ENCODE measurements around the gene MAP3K4.

MAP3K4 gene

DNA sequence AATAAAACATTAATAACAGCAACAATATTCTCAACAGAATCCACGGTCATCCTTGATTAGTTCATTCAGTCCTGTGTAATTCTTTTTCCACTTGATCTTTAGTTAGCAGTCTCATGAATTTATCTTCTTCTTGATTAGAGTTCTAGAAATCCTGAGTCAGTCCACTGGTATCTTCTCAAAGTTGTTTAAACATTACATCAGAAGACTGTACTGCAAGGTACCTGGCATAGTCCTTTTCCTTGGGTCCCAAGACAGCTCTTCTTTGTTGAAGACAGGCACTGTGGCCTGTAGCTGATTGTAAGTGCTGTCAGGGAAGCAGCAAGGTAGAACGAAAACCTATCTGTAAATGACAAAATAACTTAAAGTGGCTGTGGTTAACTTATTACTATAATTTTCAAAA, 11.8 kb downstream of the MAP3K4 start:
- no peaks in the 10 kb centered on the region for H3K27me3 Mint-ChIP-seq
- H3K36me3 Mint-ChIP-seq = peaks cover 0 to 6% of the 10 kb centered on the region in 2 donors
- no peak for ATAC-seq (replicated peaks)
- H3K9me3 Mint-ChIP-seq = no peaks in the 10 kb centered on the region
- peaks cover 7 to 17% of the 10 kb centered on the region in 2 donors for H3K4me1 Mint-ChIP-seq
- no peak overlapping the region for H3K4me3 Mint-ChIP-seq
- H3K27ac Mint-ChIP-seq = no peak overlapping the region
- DNase-seq = no peak

DNA sequence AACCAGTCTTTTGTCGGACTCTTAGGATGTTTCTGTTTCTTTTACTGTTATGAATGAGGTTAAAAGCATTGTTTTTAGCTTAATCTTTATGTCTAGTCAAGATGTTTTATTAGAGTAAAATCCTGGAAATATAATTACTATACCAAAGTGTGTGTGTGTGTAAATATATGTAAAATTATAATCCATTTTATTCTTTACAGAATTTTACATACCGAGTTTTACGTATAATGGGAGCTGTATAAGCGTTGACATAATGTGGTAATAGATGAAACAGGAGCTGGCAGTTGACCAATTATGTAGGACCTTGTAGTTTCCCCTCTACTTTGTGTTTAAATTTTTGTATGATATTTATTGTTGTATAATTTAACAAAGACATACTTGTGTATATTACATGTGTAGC, 16.7 kb downstream of the MAP3K4 start:
- no peak for ATAC-seq (replicated peaks)
- peaks cover 4 to 12% of the 10 kb centered on the region in 2 donors for H3K36me3 Mint-ChIP-seq
- no peak for DNase-seq
- H3K4me3 Mint-ChIP-seq = no peak overlapping the region
- peaks cover 11 to 23% of the 10 kb centered on the region in 2 donors for H3K4me1 Mint-ChIP-seq
- no peak overlapping the region for H3K27ac Mint-ChIP-seq
- H3K9me3 Mint-ChIP-seq = no peaks in the 10 kb centered on the region
- no peaks in the 10 kb centered on the region for H3K27me3 Mint-ChIP-seq

DNA sequence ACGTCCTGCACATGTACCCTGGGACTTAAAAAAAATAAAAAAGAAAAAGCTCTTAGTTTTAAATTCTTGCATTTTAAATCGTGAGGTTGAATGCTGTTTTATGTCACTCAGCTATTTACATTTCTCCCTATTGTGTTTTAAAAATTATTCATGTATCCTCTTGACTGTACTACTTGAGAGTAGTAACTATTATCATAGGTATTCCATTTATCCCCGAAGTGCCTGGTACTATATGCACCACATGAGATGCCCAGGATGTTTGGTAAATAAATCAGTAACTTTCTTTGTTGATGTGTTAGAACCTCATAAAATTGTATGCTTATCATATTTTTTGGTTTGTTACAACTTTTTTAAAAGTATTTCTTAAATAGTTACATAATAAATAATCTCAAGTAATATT, 18.4 kb downstream of the MAP3K4 start:
- Mint-ChIP-seq H3K9me3 (no peaks in the 10 kb centered on the region), H3K4me1 (peaks cover 14 to 35% of the 10 kb centered on the region in 2 donors), H3K4me3 (no peak overlapping the region), H3K27ac (no peak overlapping the region), H3K36me3 (peaks cover 4 to 13% of the 10 kb centered on the region in 2 donors), H3K27me3 (no peaks in the 10 kb centered on the region)
- DNase-seq (no peak), ATAC-seq (replicated peaks) (no peak)

DNA sequence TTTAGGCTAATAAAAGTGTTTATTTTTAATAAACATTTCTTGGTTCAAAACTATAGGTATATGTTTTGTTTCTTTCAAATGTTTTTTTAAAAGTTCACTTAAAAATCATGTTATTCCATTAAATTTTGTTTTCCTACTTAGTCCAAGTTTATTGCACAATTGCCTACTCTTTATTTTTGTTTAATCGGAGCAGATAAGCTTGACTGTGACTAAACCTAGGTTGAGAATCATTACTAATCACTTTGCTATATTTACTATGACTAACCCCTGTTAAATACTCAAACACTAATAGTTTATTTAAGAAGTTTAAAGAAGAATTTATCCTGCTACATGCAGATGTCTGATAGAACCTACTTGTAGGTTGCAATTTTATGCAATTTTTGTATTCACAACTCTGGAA, 18.8 kb downstream of the MAP3K4 start:
- no peak for ATAC-seq (replicated peaks)
- Mint-ChIP-seq H3K36me3 (peaks cover 5 to 17% of the 10 kb centered on the region in 2 donors), H3K4me3 (no peak overlapping the region), H3K27ac (no peak overlapping the region), H3K9me3 (no peaks in the 10 kb centered on the region), H3K4me1 (peaks cover 15 to 35% of the 10 kb centered on the region in 2 donors), H3K27me3 (no peaks in the 10 kb centered on the region)
- DNase-seq = no peak

DNA sequence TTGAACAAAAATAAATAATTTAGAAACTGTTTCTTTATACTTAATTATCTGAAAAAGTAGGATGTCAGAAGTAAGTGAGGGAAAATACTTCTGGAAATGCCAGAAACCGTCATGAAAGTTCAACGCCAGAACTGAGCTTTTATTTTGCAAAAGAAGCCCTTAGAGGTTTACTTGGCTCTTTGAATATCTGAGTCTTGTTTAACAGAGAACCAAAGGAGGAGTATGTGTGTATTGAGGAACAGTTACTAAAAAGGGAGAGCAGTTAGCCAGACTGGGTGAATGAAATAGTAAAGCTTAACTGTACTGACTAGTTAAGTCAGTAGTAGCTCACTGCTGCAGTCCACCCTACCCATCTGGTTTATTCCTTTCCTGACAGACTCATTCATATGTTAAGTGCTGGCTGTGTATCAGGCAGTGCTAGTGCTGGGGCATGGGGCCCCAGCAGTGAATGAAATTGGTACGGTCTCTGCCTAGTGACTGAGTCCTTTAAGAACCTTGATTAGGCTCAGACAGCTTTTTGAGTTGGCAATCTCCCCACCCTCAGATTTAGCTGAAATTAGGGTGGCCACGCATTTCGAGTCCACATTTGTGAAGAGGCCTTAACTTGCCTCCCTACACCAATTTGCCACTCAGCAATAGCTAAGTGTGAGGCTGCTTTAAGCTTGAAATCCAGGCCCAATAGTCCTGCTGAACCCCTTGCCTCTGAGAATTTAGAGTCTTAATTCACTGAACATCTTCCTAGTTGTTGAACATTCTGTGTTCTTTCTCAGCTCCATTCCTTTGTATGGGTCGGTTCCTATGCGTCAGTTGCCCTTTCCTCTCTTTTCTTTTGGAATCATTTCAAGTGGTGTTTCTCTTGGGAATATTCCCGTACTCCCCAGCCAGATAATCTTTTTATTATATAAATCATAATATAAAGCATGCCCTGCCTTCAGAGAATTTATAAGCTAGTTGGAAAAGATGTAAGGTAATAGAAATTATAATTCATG, 20.2 kb downstream of the MAP3K4 start:
- Mint-ChIP-seq H3K9me3 (no peaks in the 10 kb centered on the region), H3K4me3 (no peak overlapping the region), H3K27ac (no peak overlapping the region), H3K4me1 (peaks cover 18 to 40% of the 10 kb centered on the region in 2 donors), H3K27me3 (no peaks in the 10 kb centered on the region), H3K36me3 (peaks cover 7 to 19% of the 10 kb centered on the region in 2 donors)
- no peak for DNase-seq
- no peak for ATAC-seq (replicated peaks)

DNA sequence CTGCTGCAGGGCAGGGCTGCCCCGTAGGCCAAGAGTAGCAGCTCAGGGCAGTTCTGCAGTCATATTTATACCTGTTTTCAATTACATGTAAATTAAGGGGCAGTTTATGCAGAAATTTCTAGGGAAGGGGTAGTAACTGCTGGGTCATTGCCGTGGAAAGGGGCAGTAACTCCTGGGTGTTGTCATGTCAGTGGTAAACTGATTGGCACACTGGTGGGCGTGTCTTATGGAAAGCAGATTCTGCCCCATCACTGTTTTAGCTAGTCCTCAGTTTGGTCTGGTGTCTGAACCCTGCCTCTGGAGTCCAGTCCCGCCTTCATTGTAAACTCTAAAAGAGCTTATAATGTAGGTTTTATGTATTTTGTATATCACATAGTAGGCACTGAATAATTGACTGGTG, 22.1 kb downstream of the MAP3K4 start:
- DNase-seq = no peak
- ATAC-seq (replicated peaks) = no peak
- no peaks in the 10 kb centered on the region for H3K9me3 Mint-ChIP-seq
- no peak overlapping the region for H3K27ac Mint-ChIP-seq
- H3K27me3 Mint-ChIP-seq = no peaks in the 10 kb centered on the region
- no peak overlapping the region for H3K4me3 Mint-ChIP-seq
- H3K36me3 Mint-ChIP-seq = peaks cover 9 to 14% of the 10 kb centered on the region in 2 donors
- peaks cover 18 to 43% of the 10 kb centered on the region in 2 donors for H3K4me1 Mint-ChIP-seq

DNA sequence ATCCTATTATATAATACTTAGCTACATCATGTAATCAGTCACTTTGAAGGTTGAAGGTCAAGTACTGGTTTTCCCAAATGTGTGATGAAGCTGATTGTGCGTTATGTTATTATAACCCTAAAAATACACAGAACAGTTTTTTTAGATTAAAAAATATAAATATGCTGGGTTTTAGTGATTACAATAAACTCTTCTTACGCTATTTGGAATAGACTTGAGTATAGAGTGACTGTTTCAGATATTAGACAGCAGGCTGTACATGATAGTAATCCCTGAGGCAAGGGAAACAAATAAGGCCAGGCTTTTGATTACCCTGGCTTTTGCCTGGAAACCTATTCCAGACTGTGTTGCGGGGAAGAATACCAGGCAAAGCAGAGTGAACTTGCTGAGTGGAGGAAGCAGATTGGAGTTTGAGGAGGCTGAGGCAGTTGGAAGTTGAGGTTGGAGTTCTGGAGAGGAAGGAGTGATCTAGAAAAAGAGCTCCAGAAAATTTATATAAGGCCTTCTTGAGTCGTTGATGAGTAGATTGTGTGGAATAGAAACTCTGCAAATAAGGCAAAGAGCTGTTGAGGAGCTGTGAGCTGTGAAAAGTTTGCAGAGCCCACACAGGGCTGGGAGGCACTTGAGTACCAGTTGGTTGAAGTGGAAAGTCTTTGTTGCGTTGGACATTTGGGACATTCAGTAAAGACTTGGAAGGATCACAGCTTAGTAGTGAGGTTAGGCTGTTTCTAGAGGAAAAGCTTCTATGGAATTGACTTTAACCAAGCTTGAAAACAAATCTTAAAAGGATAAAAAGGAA, 26.4 kb downstream of the MAP3K4 start:
- peaks cover 19 to 31% of the 10 kb centered on the region in 2 donors for H3K4me1 Mint-ChIP-seq
- no peaks in the 10 kb centered on the region for H3K27me3 Mint-ChIP-seq
- no peak for DNase-seq

DNA sequence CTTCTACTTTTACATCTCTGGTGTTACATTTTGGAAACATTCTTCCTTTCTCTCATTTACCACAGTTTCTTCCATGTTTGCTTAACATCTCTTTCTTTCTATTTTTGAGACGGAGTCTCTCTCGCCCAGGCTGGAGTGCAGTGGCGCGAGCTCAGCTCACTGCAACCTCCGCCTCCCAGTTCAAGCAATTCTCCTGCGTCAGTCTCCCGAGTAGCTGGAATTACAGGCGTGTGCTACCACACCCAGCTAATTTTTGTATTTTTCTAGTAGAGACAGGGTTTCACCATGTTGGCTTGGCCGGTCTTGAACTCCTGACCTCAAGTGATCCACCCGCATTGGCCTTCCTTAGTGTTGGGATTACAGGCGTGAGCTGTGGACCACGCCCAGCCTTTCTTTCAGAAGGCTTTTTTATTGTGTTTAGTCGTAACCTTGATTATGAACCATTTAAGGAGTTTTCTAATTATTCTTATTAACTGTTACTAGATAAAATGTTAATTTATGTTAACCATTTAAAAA, 27.8 kb downstream of the MAP3K4 start:
- H3K9me3 Mint-ChIP-seq = peaks cover 2 to 4% of the 10 kb centered on the region in 2 donors
- DNase-seq (no peak), ATAC-seq (replicated peaks) (no peak)
- no peak overlapping the region for H3K27ac Mint-ChIP-seq
- H3K4me1 Mint-ChIP-seq = peaks cover 16 to 27% of the 10 kb centered on the region in 2 donors
- H3K36me3 Mint-ChIP-seq = peaks cover 11 to 14% of the 10 kb centered on the region in 2 donors
- H3K27me3 Mint-ChIP-seq = no peaks in the 10 kb centered on the region
- H3K4me3 Mint-ChIP-seq = no peak overlapping the region

More for the DNA sequence above, 26.4 kb downstream of the MAP3K4 start:
- Mint-ChIP-seq H3K27ac (no peak overlapping the region), H3K9me3 (peaks cover 2 to 4% of the 10 kb centered on the region in 2 donors), H3K4me3 (no peak overlapping the region), H3K36me3 (peaks cover 10 to 14% of the 10 kb centered on the region in 2 donors)
- ATAC-seq (replicated peaks) = no peak

DNA sequence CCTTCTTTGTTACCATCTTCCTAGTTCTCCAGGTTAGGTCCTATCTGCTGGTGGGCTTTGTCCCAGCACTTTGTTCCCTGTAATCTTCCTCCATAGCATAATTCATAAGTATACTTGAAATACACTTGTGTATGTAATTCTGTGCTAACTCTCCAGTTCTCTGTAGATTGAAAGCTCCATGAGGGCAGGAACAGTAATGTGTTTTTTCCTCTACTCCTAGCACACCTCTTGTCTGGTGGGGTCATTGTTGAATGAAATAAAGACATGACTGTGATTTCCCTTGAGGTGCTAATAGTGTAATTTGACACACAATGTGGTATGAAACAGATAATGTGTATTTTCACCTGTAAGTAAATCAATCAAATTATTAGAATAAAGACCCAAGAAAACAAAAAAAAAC, 30.0 kb downstream of the MAP3K4 start:
- H3K27ac Mint-ChIP-seq = no peak overlapping the region
- peaks cover 17 to 24% of the 10 kb centered on the region in 2 donors for H3K4me1 Mint-ChIP-seq
- H3K4me3 Mint-ChIP-seq = no peak overlapping the region
- DNase-seq (no peak), ATAC-seq (replicated peaks) (no peak)
- peaks cover 2 to 4% of the 10 kb centered on the region in 2 donors for H3K9me3 Mint-ChIP-seq
- H3K36me3 Mint-ChIP-seq = peaks cover 12 to 21% of the 10 kb centered on the region in 2 donors
- no peaks in the 10 kb centered on the region for H3K27me3 Mint-ChIP-seq

DNA sequence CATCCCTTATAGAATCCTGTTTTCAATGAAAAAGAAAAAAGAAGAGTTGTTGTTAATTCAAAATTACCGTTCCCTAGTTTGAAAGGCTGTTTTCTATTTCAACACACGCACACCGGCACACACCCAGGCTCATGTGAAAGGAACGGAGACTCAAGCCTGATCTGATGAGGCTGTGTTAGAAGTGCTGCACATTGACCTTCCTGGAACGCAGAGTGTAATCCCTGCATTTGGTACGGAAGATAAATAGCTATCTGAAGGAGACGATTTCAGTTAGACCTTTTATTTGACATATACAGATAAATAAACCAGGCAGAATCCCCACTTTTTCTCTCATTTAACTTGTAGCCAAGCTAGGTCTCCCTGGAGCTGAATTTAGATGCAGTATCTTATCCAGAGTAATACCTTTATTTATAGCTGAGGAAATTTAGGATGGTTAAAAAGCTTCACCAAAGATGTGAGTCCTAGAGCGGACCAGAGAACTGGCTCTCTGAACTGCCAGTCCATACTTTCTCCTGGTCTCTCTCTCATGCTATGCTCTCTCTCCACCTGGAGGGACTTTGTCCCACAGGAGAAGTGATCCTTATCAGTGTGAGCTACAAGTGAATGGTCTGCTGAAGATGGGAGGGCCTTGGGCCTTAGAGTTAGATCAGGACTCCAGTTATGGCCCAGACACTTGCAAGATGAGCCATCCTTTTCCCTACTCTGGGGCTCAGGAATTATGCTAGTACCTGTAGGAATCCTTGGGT, 30.6 kb downstream of the MAP3K4 start:
- H3K27ac Mint-ChIP-seq = no peak overlapping the region

DNA sequence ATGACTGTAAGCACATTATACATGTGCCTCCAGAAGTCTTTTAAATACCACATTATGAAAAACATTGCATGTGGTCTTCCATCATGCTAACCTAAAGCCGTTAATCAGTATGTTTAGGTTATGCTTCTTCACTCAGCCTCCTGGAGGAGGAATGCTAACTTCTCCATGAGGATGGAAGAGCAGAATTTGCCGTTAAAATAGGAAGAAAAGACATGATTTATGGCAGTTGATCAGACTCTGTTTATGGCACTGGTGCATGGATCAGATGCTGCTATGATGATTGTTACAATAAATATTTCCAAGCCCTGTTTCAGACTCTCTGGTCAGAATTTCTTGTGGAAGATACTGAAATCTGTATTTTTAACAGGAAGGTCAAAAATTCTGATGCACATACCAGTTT, 31.7 kb downstream of the MAP3K4 start:
- Mint-ChIP-seq H3K4me1 (peaks cover 13 to 29% of the 10 kb centered on the region in 2 donors), H3K27ac (no peak overlapping the region), H3K9me3 (peaks cover 2 to 4% of the 10 kb centered on the region in 2 donors), H3K36me3 (peaks cover 10 to 21% of the 10 kb centered on the region in 2 donors), H3K27me3 (no peaks in the 10 kb centered on the region), H3K4me3 (no peak overlapping the region)
- DNase-seq (no peak), ATAC-seq (replicated peaks) (no peak)

More for the DNA sequence above, 30.6 kb downstream of the MAP3K4 start:
- Mint-ChIP-seq H3K9me3 (peaks cover 2 to 4% of the 10 kb centered on the region in 2 donors), H3K27me3 (no peaks in the 10 kb centered on the region), H3K36me3 (peaks cover 12 to 21% of the 10 kb centered on the region in 2 donors), H3K4me1 (peaks cover 17 to 26% of the 10 kb centered on the region in 2 donors), H3K4me3 (no peak overlapping the region)
- no peak for ATAC-seq (replicated peaks)
- DNase-seq = no peak

DNA sequence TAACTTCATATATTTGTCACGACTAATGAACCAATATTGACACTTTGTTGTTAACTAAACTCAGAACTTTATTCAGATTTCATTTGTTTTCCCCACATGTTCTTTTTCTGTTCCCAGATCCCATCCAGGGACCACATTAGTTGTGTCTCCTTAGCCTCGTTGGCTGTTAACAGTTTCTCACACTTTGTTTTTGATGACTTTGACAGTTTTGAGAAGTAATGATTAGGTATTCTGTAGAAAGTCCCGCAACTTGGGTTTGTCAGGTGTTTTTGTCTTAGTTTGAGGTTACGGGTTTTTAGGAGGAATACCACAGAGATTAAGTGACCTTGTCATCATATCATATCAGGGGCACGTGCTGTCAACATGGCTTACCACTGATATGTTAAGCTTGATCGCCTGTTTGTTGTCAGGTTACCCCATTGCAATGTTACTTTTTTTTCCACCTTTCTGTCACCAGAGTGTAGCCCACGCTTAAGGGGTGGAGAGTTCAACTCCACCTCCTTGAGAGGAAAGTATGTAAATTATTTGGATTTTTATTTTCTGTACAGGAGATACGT, 32.9 kb downstream of the MAP3K4 start:
- Mint-ChIP-seq H3K4me3 (no peak overlapping the region), H3K36me3 (peaks cover 10 to 21% of the 10 kb centered on the region in 2 donors), H3K27ac (no peak overlapping the region), H3K4me1 (peaks cover 18 to 32% of the 10 kb centered on the region in 2 donors), H3K9me3 (peaks cover 2 to 4% of the 10 kb centered on the region in 2 donors), H3K27me3 (no peaks in the 10 kb centered on the region)
- ATAC-seq (replicated peaks) = peak; percentile 35 to 53
- DNase-seq = no peak

DNA sequence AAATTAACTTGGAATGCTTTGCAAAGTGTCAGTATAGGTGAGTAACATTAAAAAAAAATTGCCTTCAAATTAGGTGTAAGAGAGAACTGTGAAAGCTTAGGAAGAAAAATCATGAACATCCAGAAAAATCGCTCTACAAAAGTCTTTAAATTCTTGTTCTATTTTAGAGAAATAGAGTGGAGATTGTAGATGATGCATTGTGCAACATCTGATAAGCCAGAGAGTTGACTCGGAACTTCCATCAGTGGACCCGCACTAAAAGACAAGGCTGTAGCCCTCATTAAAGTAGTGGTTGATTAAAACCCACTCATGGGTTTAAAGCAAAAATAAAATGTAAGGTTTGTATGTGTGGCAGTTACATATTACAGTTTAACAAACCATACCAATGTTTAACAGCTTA, 35.8 kb downstream of the MAP3K4 start:
- H3K4me1 Mint-ChIP-seq = peaks cover 24 to 49% of the 10 kb centered on the region in 2 donors
- no peak for ATAC-seq (replicated peaks)
- no peak overlapping the region for H3K27ac Mint-ChIP-seq
- H3K9me3 Mint-ChIP-seq = no peaks in the 10 kb centered on the region
- peaks cover 5 to 15% of the 10 kb centered on the region in 2 donors for H3K36me3 Mint-ChIP-seq
- no peak overlapping the region for H3K4me3 Mint-ChIP-seq
- no peak for DNase-seq
- H3K27me3 Mint-ChIP-seq = no peaks in the 10 kb centered on the region
